Left ventricle myocardium superior (tissue), 1 donor: ENCODE data around the gene WWOX. TPM values are rescaled to one million over a fixed set of nuclear protein-coding genes. Genes with fewer than 3 reads are reported as not detected.

ENCODE experiments used
- ATAC-seq: fragments of 200-7000 bp; cut with Tn5 transposase; one replicate; pipeline ENCODE4 v1.9.1; 2020; ENCODE audit warnings: mild to moderate bottlenecking, moderate library complexity
- DNase-seq: peaks from one replicate; pipeline ENCODE4 v3.0.0-alpha.2; 2020
- intact Hi-C: fragments of 100-400 bp; cut with micrococcal nuclease; formaldehyde crosslinking; loops from one replicate; pipeline ENCODE4 v1.11.0; 2022
- total RNA-seq: library from RNA; stranded (reverse); fragmentation: NEBNext Ultra II Directional; extraction: Animal tissue kit (Norgen Biotek cat#: 25700); gene quantifications from one replicate; pipeline ENCODE4 v1.2.1, GENCODE V29; 2021
- donor health status: DM: no; HTN: yes; CAD: no; lungs with severe emphysema.

WWOX gene
- total RNA-seq, 1 donor from 2014 or later: 12.8 TPM

GRCh38 chr16:78996790-78997189 is 897.3 kb downstream of the WWOX start:
- ATAC-seq (no peak), DNase-seq (no peak)
- intact Hi-C loops: no loop called here

GRCh38 chr16:78998879-78999278 is 899.4 kb downstream of the WWOX start:
- no peak for ATAC-seq
- intact Hi-C loops: no loop called here
- DNase-seq: no peak

GRCh38 chr16:79001156-79001967 is 901.9 kb downstream of the WWOX start:
- DNase-seq (no peak), ATAC-seq (peak; percentile 28)
- intact Hi-C loops: no loop called here

- no peak for ATAC-seq
- intact Hi-C loops: no loop called here
- DNase-seq: no peak
These were observed 903.7 kb downstream of the WWOX start for GRCh38 chr16:79003026-79003609.

- intact Hi-C loops: no loop called here
These were observed 904.9 kb downstream of the WWOX start for GRCh38 chr16:79004309-79004708.

GRCh38 chr16:79005096-79005495 is 905.6 kb downstream of the WWOX start:
- DNase-seq (no peak), ATAC-seq (no peak)
- intact Hi-C loops: no loop called here

More at GRCh38 chr16:79004309-79004708, 904.9 kb downstream of the WWOX start:
- ATAC-seq (no peak), DNase-seq (no peak)

- no peak for DNase-seq
- no peak for ATAC-seq
- intact Hi-C loops: no loop called here
These were observed 906.8 kb downstream of the WWOX start for GRCh38 chr16:79006206-79006605.

GRCh38 chr16:79006765-79007164 is 907.3 kb downstream of the WWOX start:
- ATAC-seq: no peak
- intact Hi-C loops: no loop called here
- DNase-seq: no peak

GRCh38 chr16:79007614-79008013 is 908.2 kb downstream of the WWOX start:
- DNase-seq (no peak), ATAC-seq (no peak)
- intact Hi-C loops: no loop called here

- intact Hi-C loops: no loop called here
- ATAC-seq (no peak), DNase-seq (no peak)
These were observed 908.8 kb downstream of the WWOX start for GRCh38 chr16:79008036-79008868.

GRCh38 chr16:79008869-79009179 is 909.4 kb downstream of the WWOX start:
- DNase-seq: no peak
- no peak for ATAC-seq
- intact Hi-C loops: no loop called here

- ATAC-seq (no peak), DNase-seq (no peak)
- intact Hi-C loops: no loop called here
These were observed 910.4 kb downstream of the WWOX start for GRCh38 chr16:79009896-79010295.

- ATAC-seq (no peak), DNase-seq (no peak)
- intact Hi-C loops: no loop called here
These were observed 911.8 kb downstream of the WWOX start for GRCh38 chr16:79011282-79011681.

- ATAC-seq: no peak
- DNase-seq: no peak
- intact Hi-C loops: no loop called here
These were observed 913.4 kb downstream of the WWOX start for GRCh38 chr16:79012671-79013434.

- DNase-seq: no peak
- ATAC-seq: no peak
- intact Hi-C loops: no loop called here
These were observed 914.6 kb downstream of the WWOX start for GRCh38 chr16:79013930-79014660.

- intact Hi-C loops: no loop called here
- DNase-seq (no peak), ATAC-seq (no peak)
These were observed 919.4 kb downstream of the WWOX start for GRCh38 chr16:79018650-79019429.

- intact Hi-C loops: no loop called here
- ATAC-seq (no peak), DNase-seq (no peak)
These were observed 920.0 kb downstream of the WWOX start for GRCh38 chr16:79019431-79019830.

GRCh38 chr16:79021991-79022630 is 922.7 kb downstream of the WWOX start:
- intact Hi-C loops: no loop called here
- DNase-seq (no peak), ATAC-seq (no peak)
